ENCODE data around the gene MEGF11. TPM values are rescaled to one million over a fixed set of nuclear protein-coding genes. Genes with fewer than 3 reads are reported as not detected.

The MEGF11 gene
- total RNA-seq, 2 donors from 2014 or later: not detected

- Histone ChIP-seq H3K36me3 (no peaks in the 10 kb centered on the region), H3K4me1 (peaks cover 0 to 14% of the 10 kb centered on the region in 2 donors), H3K4me3 (no peak overlapping the region), H3K27ac (no peak overlapping the region), H3K9me3 (no peaks in the 10 kb centered on the region), H3K27me3 (no peaks in the 10 kb centered on the region)
- DNase-seq (ENCODE audit: low spot score): no peak
- TF ChIP-seq, protein P1, sequence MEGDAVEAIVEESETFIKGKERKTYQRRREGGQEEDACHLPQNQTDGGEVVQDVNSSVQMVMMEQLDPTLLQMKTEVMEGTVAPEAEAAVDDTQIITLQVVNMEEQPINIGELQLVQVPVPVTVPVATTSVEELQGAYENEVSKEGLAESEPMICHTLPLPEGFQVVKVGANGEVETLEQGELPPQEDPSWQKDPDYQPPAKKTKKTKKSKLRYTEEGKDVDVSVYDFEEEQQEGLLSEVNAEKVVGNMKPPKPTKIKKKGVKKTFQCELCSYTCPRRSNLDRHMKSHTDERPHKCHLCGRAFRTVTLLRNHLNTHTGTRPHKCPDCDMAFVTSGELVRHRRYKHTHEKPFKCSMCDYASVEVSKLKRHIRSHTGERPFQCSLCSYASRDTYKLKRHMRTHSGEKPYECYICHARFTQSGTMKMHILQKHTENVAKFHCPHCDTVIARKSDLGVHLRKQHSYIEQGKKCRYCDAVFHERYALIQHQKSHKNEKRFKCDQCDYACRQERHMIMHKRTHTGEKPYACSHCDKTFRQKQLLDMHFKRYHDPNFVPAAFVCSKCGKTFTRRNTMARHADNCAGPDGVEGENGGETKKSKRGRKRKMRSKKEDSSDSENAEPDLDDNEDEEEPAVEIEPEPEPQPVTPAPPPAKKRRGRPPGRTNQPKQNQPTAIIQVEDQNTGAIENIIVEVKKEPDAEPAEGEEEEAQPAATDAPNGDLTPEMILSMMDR (IDR thresholded peaks at IDR 0.05): no peak
Observed at GRCh38 chr15:65914981-65915925, 338.3 kb downstream of the MEGF11 start.

GRCh38 chr15:65914386-65914785 is 339.2 kb downstream of the MEGF11 start:
- H3K27me3 ChIP-seq: no peaks in the 10 kb centered on the region
- peaks cover 0 to 14% of the 10 kb centered on the region in 2 donors for H3K4me1 ChIP-seq
- DNase-seq (ENCODE audit: low spot score): no peak
- no peak overlapping the region for H3K4me3 ChIP-seq
- H3K27ac ChIP-seq: no peak overlapping the region
- no peaks in the 10 kb centered on the region for H3K9me3 ChIP-seq
- TF ChIP-seq, protein P1 (IDR thresholded peaks at IDR 0.05): no peak
- no peaks in the 10 kb centered on the region for H3K36me3 ChIP-seq

DNA sequence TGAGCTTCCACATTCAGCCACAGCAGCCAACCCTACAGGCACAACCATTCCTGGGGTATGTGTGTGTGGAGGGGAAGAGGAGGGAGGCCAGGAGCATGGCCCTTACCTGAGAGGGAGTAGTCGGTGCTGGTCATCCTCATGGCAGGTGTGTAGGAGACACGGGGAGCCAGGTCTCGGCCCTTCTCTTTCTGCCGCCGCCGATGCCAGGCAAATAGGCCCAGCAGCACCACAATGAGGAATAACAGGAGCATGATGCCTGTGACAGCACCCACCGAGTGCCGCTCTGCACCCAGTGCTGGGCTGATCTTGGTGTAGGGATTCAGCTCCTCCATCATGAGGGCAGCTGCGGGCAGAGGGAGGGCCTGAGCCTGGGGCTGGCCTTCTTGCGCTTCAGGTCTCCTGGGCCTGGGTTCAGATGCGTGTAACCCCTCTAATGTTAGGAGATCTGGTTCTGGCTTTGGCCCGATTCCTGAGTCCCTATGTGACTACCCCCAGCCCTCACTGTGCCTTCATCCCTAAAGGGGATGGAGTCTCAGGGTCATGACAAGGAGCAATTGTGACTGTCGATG is 339.8 kb downstream of the MEGF11 start:
- Histone ChIP-seq H3K4me3 (no peak overlapping the region), H3K4me1 (peaks cover 0 to 14% of the 10 kb centered on the region in 2 donors), H3K27me3 (no peaks in the 10 kb centered on the region), H3K36me3 (no peaks in the 10 kb centered on the region), H3K9me3 (no peaks in the 10 kb centered on the region), H3K27ac (no peak overlapping the region)
- DNase-seq (ENCODE audit: low spot score): no peak
- TF ChIP-seq, protein P1 (IDR thresholded peaks at IDR 0.05): no peak

DNA sequence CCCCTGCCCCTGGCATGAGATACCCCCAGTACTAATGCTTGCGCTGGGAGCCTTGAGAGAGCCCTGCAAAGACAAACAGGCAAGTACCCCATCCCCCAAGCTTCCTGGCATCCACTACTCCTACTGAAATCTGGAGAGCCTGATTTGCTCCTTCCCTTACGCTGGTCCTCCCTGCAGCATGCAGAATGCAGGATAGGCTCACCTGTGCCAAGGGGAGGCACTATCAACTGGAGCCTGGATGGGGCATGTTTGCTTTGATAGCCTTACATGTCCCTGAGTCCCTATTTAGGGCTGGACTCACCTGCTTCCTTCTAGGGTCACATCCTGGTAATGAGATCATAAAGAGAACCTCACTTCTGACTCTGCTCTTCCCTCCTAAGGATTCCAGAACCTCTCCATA is 341.3 kb downstream of the MEGF11 start:
- no peaks in the 10 kb centered on the region for H3K27me3 ChIP-seq
- no peak overlapping the region for H3K4me3 ChIP-seq
- H3K4me1 ChIP-seq: peaks cover 0 to 12% of the 10 kb centered on the region in 2 donors
- peaks cover 6% of the 10 kb centered on the region for H3K36me3 ChIP-seq
- peak; percentile 38 for DNase-seq (ENCODE audit: low spot score)
- TF ChIP-seq, protein P1 (IDR thresholded peaks at IDR 0.05): no peak
- no peaks in the 10 kb centered on the region for H3K9me3 ChIP-seq
- no peak overlapping the region for H3K27ac ChIP-seq

DNA sequence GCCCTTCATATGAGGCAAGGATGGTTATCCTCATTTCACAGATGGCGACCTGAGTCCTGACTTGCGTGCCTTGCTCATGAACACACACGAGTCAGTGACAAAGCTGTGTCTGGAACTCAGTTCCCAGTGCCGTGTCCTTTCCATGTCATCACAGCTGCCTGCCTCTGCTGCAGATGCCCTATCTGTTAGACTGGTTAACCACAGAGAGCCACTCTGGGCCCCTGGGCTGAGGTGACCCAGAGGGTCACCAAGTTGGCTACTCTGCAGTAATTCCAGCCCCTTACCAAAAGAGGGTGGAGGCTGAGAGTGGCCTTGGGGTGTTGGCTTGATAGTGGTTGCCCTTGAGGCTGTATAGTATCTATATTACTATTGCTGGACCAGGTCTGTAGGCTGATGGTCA is 343.2 kb downstream of the MEGF11 start:
- H3K27ac ChIP-seq: no peak overlapping the region
- no peak overlapping the region for H3K4me3 ChIP-seq
- DNase-seq (ENCODE audit: low spot score): no peak
- peaks cover 10% of the 10 kb centered on the region for H3K36me3 ChIP-seq
- no peaks in the 10 kb centered on the region for H3K4me1 ChIP-seq
- TF ChIP-seq, protein P1 (IDR thresholded peaks at IDR 0.05): no peak
- no peaks in the 10 kb centered on the region for H3K27me3 ChIP-seq
- H3K9me3 ChIP-seq: no peaks in the 10 kb centered on the region

Measured in right atrium auricular region (tissue), 2 donors.